Thyroid gland (tissue), 4 donors: ENCODE measurements around the gene FOXD2.

Experiments
- CTCF ChIP-seq, 6 experiments: fragments of 200-600 bp in 3 of 6; fragments of 450-650 bp in 3 of 6; sonication (generic) in 3 of 6; IDR thresholded peaks; one replicate each; pipeline ENCODE4 v1.5.1; 2016 to 2019; ENCODE audit warnings: antibody characterized with exemption in 6 of 6, mild to moderate bottlenecking in 2 of 6, inconsistent platforms in 1 of 6, moderate library complexity in 1 of 6
- POLR2A ChIP-seq, 2 donors: fragments of 450-650 bp; IDR thresholded peaks; one replicate each; pipeline ENCODE4 v1.6.1; 2017; ENCODE audit warnings: antibody characterized with exemption in 2 of 2, mild to moderate bottlenecking in 2 of 2, moderate library complexity in 1 of 2

GRCh38 chr1:47431534-47431933, 6.3 kb upstream of the FOXD2 start:
- TF ChIP-seq POLR2A (IDR thresholded peaks at IDR 0.05) = no peak
- TF ChIP-seq CTCF (IDR thresholded peaks at IDR 0.05) = no peak
